ENCODE measurements around the gene NUBP2.

DNA sequence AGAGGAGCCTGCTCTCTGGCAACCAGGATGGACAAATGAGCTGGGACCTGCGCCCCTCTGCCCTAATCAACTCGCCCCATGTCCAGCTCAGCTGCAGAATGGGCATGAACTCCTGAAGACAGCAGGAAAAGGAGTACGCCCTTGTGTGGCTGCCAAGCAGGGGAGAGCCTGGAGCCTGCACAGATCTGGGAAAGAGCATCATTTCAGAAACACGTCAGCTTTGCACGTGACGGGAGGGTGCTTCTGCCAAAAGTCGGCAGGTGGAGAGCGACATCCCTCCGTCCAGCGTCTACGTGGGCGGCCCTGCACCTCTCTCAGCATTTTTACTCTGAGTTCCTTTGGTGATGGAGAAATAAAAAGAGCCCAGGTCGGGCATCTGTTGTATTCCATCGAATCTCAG, 29.9 kb upstream of the NUBP2 start:
- TF ChIP-seq CSRNP3 (CRISPR knock-in tag; IDR thresholded peaks at IDR 0.05) (no peak), GLIS3 (CRISPR knock-in tag; IDR thresholded peaks at IDR 0.05) (no peak), ARNTL (CRISPR knock-in tag; IDR thresholded peaks at IDR 0.05; ENCODE audit: borderline replicate concordance, low read depth) (no peak), ZFP3 (CRISPR knock-in tag; IDR thresholded peaks at IDR 0.05) (no peak), ZNF565 (CRISPR knock-in tag; conservative IDR thresholded peaks at IDR 0.05; ENCODE audit: low read depth) (no peak), PPARA (CRISPR knock-in tag; IDR thresholded peaks at IDR 0.05; ENCODE audit: borderline replicate concordance) (no peak)
- TF ChIP-seq, protein P1, sequence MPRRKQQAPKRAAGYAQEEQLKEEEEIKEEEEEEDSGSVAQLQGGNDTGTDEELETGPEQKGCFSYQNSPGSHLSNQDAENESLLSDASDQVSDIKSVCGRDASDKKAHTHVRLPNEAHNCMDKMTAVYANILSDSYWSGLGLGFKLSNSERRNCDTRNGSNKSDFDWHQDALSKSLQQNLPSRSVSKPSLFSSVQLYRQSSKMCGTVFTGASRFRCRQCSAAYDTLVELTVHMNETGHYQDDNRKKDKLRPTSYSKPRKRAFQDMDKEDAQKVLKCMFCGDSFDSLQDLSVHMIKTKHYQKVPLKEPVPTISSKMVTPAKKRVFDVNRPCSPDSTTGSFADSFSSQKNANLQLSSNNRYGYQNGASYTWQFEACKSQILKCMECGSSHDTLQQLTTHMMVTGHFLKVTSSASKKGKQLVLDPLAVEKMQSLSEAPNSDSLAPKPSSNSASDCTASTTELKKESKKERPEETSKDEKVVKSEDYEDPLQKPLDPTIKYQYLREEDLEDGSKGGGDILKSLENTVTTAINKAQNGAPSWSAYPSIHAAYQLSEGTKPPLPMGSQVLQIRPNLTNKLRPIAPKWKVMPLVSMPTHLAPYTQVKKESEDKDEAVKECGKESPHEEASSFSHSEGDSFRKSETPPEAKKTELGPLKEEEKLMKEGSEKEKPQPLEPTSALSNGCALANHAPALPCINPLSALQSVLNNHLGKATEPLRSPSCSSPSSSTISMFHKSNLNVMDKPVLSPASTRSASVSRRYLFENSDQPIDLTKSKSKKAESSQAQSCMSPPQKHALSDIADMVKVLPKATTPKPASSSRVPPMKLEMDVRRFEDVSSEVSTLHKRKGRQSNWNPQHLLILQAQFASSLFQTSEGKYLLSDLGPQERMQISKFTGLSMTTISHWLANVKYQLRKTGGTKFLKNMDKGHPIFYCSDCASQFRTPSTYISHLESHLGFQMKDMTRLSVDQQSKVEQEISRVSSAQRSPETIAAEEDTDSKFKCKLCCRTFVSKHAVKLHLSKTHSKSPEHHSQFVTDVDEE (CRISPR knock-in tag; IDR thresholded peaks at IDR 0.05) = no peak
